ENCODE results near the gene COTL1. TPM values are rescaled to one million over a fixed set of nuclear protein-coding genes. Genes with fewer than 3 reads are reported as not detected.

COTL1 gene
- polyA plus RNA-seq, 1 of the 3 experiments (the other 2 are of a cell fraction), result 91.6 TPM

DNA sequence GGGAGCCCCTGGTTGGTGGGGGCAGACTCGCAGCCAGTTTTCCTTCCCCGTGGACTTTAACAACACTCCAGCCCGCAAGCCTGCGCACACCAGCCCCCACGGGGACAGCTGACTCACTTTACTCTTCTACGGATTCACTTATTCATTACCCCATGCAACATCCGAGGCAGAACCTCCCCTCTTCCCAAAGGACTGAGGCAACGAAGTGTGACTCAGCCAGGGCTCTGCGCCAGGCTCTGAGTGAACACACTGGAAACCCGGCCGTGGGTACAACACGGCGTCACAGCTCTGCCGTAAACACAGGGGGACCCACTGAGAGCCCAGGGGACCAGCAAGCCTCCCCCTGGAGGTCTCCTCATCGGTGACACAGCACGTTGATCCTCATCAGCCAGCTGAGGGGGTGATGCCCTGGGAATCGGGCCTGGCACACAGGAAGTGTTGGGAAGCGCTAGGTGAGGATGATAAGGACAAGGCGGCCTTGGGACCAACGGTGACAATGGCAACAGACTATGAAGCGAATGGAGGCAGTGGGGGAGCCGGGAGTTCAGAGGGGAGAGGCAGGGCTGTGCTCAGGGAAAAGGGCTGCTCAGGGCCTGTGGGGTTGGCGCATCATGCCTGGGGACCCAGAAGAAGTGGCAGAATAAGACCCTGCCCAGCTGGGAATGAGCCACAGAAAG is 14.6 kb downstream of the COTL1 start:
- no peak for DNase-seq
- H3K4me1 ChIP-seq (ENCODE audit: control insufficient read depth in 1 of 2, insufficient read depth in 2 of 2, low read depth in 1 of 2, low read length in 1 of 2), result peaks cover 7 to 45% of the 10 kb centered on the region in 2 experiments; a peak in 3 of 4 replicates
- peaks cover 3% of the 10 kb centered on the region; the same call in 1 of the 2 replicates for H4K20me1 ChIP-seq (ENCODE audit: insufficient read depth)
- TF ChIP-seq, protein P1, sequence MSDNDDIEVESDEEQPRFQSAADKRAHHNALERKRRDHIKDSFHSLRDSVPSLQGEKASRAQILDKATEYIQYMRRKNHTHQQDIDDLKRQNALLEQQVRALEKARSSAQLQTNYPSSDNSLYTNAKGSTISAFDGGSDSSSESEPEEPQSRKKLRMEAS (IDR thresholded peaks at IDR 0.05; ENCODE audit: low read depth), result peak; percentile 82
- TF ChIP-seq FOSL2 (IDR thresholded peaks at IDR 0.05; ENCODE audit: borderline replicate concordance, low read depth), result peak; percentile 93
- TF ChIP-seq TEAD4 (IDR thresholded peaks at IDR 0.05; ENCODE audit: borderline replicate concordance, insufficient read depth), result 0 out of 2 replicates have a peak, but pooled peaks have one; percentile 8
- TF ChIP-seq JUND (IDR thresholded peaks at IDR 0.05), result peak; percentile 87
- no peak for TF ChIP-seq EZH2phosphoT487 (IDR thresholded peaks at IDR 0.05; ENCODE audit: borderline replicate concordance, low read depth)
- TF ChIP-seq GABPA (IDR thresholded peaks at IDR 0.05; ENCODE audit: low read depth), result no peak
- no peak; the same call in 1 of the 2 replicates for TF ChIP-seq ELF1 (IDR thresholded peaks at IDR 0.05)
- TF ChIP-seq, protein P2, sequence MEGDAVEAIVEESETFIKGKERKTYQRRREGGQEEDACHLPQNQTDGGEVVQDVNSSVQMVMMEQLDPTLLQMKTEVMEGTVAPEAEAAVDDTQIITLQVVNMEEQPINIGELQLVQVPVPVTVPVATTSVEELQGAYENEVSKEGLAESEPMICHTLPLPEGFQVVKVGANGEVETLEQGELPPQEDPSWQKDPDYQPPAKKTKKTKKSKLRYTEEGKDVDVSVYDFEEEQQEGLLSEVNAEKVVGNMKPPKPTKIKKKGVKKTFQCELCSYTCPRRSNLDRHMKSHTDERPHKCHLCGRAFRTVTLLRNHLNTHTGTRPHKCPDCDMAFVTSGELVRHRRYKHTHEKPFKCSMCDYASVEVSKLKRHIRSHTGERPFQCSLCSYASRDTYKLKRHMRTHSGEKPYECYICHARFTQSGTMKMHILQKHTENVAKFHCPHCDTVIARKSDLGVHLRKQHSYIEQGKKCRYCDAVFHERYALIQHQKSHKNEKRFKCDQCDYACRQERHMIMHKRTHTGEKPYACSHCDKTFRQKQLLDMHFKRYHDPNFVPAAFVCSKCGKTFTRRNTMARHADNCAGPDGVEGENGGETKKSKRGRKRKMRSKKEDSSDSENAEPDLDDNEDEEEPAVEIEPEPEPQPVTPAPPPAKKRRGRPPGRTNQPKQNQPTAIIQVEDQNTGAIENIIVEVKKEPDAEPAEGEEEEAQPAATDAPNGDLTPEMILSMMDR (IDR thresholded peaks at IDR 0.05), result no peak
- TF ChIP-seq SIN3A (IDR thresholded peaks at IDR 0.05; ENCODE audit: borderline replicate concordance, low read depth, low read length), result peak; percentile 26; the same call in 1 of the 2 replicates
- TF ChIP-seq TAF1 (IDR thresholded peaks at IDR 0.05; ENCODE audit: borderline replicate concordance, low read depth, low read length), result no peak
- peak; percentile 86 for TF ChIP-seq NFIC (IDR thresholded peaks at IDR 0.05; ENCODE audit: borderline replicate concordance)
- TF ChIP-seq TCF12 (IDR thresholded peaks at IDR 0.05), result peak; percentile 78
- TF ChIP-seq FOXJ3 (CRISPR knock-in tag; IDR thresholded peaks at IDR 0.05), result no peak
- TF ChIP-seq EP300 (IDR thresholded peaks at IDR 0.05; ENCODE audit: borderline replicate concordance in 1 of 2, low read depth in 1 of 2, low read length in 1 of 2), result peak in 1 of 2 experiments; percentile 42; a peak in 1 of 4 replicates
- TF ChIP-seq, protein P3, sequence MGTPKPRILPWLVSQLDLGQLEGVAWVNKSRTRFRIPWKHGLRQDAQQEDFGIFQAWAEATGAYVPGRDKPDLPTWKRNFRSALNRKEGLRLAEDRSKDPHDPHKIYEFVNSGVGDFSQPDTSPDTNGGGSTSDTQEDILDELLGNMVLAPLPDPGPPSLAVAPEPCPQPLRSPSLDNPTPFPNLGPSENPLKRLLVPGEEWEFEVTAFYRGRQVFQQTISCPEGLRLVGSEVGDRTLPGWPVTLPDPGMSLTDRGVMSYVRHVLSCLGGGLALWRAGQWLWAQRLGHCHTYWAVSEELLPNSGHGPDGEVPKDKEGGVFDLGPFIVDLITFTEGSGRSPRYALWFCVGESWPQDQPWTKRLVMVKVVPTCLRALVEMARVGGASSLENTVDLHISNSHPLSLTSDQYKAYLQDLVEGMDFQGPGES (IDR thresholded peaks at IDR 0.05; ENCODE audit: low read depth, low read length), result no peak
- TF ChIP-seq CHD2 (IDR thresholded peaks at IDR 0.05; ENCODE audit: low read length, partially characterized antibody), result no peak
- TF ChIP-seq NRF1 (IDR thresholded peaks at IDR 0.05; ENCODE audit: low read depth, low read length), result peak; percentile 37; the same call in 1 of the 2 replicates
- no peak; the same call in 1 of the 2 replicates for TF ChIP-seq RXRA (IDR thresholded peaks at IDR 0.05; ENCODE audit: borderline replicate concordance, low read depth)
- TF ChIP-seq POLR2AphosphoS5 (IDR thresholded peaks at IDR 0.05; ENCODE audit: low read depth, low read length), result peak; percentile 33; the same call in 1 of the 2 replicates
- TF ChIP-seq RFX5 (IDR thresholded peaks at IDR 0.05; ENCODE audit: low read length), result no peak
- TF ChIP-seq, protein P4, sequence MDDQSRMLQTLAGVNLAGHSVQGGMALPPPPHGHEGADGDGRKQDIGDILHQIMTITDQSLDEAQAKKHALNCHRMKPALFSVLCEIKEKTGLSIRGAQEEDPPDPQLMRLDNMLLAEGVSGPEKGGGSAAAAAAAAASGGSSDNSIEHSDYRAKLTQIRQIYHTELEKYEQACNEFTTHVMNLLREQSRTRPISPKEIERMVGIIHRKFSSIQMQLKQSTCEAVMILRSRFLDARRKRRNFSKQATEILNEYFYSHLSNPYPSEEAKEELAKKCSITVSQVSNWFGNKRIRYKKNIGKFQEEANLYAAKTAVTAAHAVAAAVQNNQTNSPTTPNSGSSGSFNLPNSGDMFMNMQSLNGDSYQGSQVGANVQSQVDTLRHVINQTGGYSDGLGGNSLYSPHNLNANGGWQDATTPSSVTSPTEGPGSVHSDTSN (IDR thresholded peaks at IDR 0.05), result peak; percentile 56
- TF ChIP-seq SMC3 (IDR thresholded peaks at IDR 0.05; ENCODE audit: low read depth, low read length), result no peak
- TF ChIP-seq MEF2A (IDR thresholded peaks at IDR 0.05; ENCODE audit: borderline replicate concordance, low read depth), result no peak
- TF ChIP-seq, protein P5, sequence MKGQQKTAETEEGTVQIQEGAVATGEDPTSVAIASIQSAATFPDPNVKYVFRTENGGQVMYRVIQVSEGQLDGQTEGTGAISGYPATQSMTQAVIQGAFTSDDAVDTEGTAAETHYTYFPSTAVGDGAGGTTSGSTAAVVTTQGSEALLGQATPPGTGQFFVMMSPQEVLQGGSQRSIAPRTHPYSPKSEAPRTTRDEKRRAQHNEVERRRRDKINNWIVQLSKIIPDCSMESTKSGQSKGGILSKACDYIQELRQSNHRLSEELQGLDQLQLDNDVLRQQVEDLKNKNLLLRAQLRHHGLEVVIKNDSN (IDR thresholded peaks at IDR 0.05; ENCODE audit: borderline replicate concordance, low read depth), result peak; percentile 37; the same call in 1 of the 2 replicates
- no peak for TF ChIP-seq YY1 (IDR thresholded peaks at IDR 0.05; ENCODE audit: low read depth)
- TF ChIP-seq GATA2 (CRISPR knock-in tag; IDR thresholded peaks at IDR 0.05), result no peak

More for the DNA sequence above, 14.6 kb downstream of the COTL1 start:
- H3K27ac ChIP-seq (ENCODE audit: low read depth in 2 of 2, low read length in 1 of 2), result peak overlapping the region; percentile 25 to 94; a peak in 3 of 4 replicates
- H3K9me2 ChIP-seq, result no peaks in the 10 kb centered on the region
- 23% methylated on average over 21 of the region's 23 CpGs for WGBS (ENCODE audit: low lambda C conversion rate)
- no peak overlapping the region for H2AFZ ChIP-seq (ENCODE audit: low read depth)
- no peaks in the 10 kb centered on the region for H3K9me3 ChIP-seq
- H3K4me2 ChIP-seq, result peak overlapping the region; percentile 75
- peak overlapping the region; percentile 58; the same call in 1 of the 2 replicates for H3K9ac ChIP-seq
- CTCF ChIA-PET, result interaction anchor here (1.7 kb wide), 1 partner anchor 19 kb away, joined by 7 read pairs; no protein-coding TSS in a partner anchor
- peak overlapping the region in 1 of 2 experiments; percentile 33; a peak in 1 of 4 replicates for H3K4me3 ChIP-seq (ENCODE audit: low read depth in 2 of 2, low read length in 1 of 2)
- H3K27me3 ChIP-seq (ENCODE audit: insufficient read depth), result no peaks in the 10 kb centered on the region
- POLR2A ChIA-PET, result no interaction called here
- peaks cover 0 to 7% of the 10 kb centered on the region in 2 experiments for H3K36me3 ChIP-seq (replicated peaks in 1 of 2; ENCODE audit: control insufficient read depth in 1 of 2, insufficient read depth in 2 of 2, low read length in 1 of 2)
- peaks cover 37% of the 10 kb centered on the region for H3F3A ChIP-seq (replicated peaks; ENCODE audit: insufficient read depth)
- peaks cover 87% of the 10 kb centered on the region for H3K79me2 ChIP-seq (ENCODE audit: insufficient read depth)

Data from SK-N-SH (cell line).